Gastrocnemius medialis (tissue), 4 donors: Measurements from ENCODE around the gene PLEKHA1.

Source experiments
- CTCF ChIP-seq, 5 experiments: fragments of 450-650 bp in 3 of 5; fragments of 200-600 bp in 2 of 5; sonication (generic) in 2 of 5; IDR thresholded peaks in 4 of 5; conservative IDR thresholded peaks in 1 of 5; 1 replicate in 4 of 5; 2 replicates in 1 of 5; pipeline ENCODE4 v1.5.1; 2016 to 2019; ENCODE audit warnings: antibody characterized with exemption in 5 of 5, mild to moderate bottlenecking in 3 of 5, moderate library complexity in 3 of 5
- POLR2A ChIP-seq, 2 donors: fragments of 450-650 bp; IDR thresholded peaks; one replicate each; pipeline ENCODE4 v1.6.1; 2017; ENCODE audit warnings: antibody characterized with exemption in 2 of 2, mild to moderate bottlenecking in 2 of 2, moderate library complexity in 2 of 2

GRCh38 chr10:122426829-122427228 lies 52.3 kb downstream of the PLEKHA1 start:
- TF ChIP-seq CTCF (IDR thresholded peaks at IDR 0.05 in 4 of 5, conservative IDR thresholded peaks at IDR 0.05 in 1 of 5) (no peak), POLR2A (IDR thresholded peaks at IDR 0.05) (no peak)
